HUES48 (cell line): Measurements from ENCODE around the gene SIM2.

Experiments
- H3K27ac ChIP-seq: one replicate; pipeline ENCODE4 v1.7.0; 2013; ENCODE audit warnings: low read depth, low read length, inconsistent platforms
- H3K27me3 ChIP-seq: 2 replicates; pipeline ENCODE4 v1.6.1; 2013; ENCODE audit warnings: mild to moderate bottlenecking, low read length; ENCODE audit not compliant: control insufficient read depth, insufficient read depth
- H3K36me3 ChIP-seq: 2 replicates; pipeline ENCODE4 v1.6.1; 2013; ENCODE audit warnings: low read length; ENCODE audit not compliant: control insufficient read depth, insufficient read depth
- H3K4me1 ChIP-seq: 2 replicates; pipeline ENCODE4 v1.6.1; 2013; ENCODE audit warnings: mild to moderate bottlenecking, low read length; ENCODE audit not compliant: control insufficient read depth, insufficient read depth
- H3K4me3 ChIP-seq: 2 replicates; pipeline ENCODE4 v1.5.1; 2013; ENCODE audit warnings: mild to moderate bottlenecking, low read depth, low read length
- H3K9ac ChIP-seq: 2 replicates; pipeline ENCODE4 v1.6.1; 2013; ENCODE audit warnings: mild to moderate bottlenecking, low read depth, low read length, moderate library complexity
- H3K9me3 ChIP-seq: 2 replicates; pipeline ENCODE4 v1.6.1; 2013; ENCODE audit warnings: low read length; ENCODE audit not compliant: control insufficient read depth, insufficient read depth

Gene SIM2

DNA sequence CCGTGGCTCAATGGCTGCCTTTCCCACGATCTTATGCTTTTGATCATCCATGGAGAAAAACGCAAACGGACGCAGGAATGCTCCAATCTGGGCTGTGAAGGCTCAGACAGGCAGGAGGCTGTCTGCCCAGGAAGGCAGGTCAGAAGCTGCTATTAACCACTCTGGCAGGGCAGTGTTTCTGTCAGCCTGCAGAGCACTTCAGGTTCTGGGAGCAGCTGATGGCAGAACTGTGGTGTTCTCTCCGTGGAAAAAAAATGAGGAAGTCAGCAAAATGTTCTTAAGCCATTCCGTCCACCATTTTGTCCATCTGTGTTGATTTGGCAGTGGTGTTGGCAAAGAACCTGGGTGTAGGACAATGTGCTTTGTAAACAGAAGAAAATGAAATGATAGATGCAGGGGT is 91.7 kb downstream of the SIM2 start:
- no peak overlapping the region for H3K4me3 ChIP-seq
- no peaks in the 10 kb centered on the region for H3K36me3 ChIP-seq
- no peaks in the 10 kb centered on the region for H3K27me3 ChIP-seq
- H3K9ac ChIP-seq, result no peak overlapping the region
- no peak overlapping the region for H3K27ac ChIP-seq
- H3K4me1 ChIP-seq, result 0 out of 2 replicates have a peak, but pooled peaks cover 3% of the 10 kb centered on the region
- no peaks in the 10 kb centered on the region for H3K9me3 ChIP-seq

DNA sequence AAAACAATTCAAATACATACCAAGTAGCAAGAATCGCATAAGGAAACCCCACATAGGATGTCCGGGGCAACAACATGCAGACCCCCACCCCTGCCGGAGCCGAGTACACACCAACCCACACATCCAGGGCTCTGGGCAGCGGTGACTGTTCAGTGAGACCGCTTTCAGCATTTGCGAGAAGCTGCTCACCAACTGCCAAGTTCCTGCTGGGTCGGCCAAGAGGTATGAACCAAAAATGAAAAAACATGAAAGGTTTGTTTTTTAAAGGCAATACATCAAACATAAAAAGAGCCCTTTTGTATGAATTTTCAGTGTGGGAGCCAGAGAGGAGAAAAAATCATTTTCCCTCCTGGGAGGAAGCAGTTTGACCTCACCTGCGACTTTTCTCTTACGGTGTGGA is 92.3 kb downstream of the SIM2 start:
- H3K9me3 ChIP-seq, result no peaks in the 10 kb centered on the region
- H3K9ac ChIP-seq, result no peak overlapping the region
- 0 out of 2 replicates have a peak, but pooled peaks cover 3% of the 10 kb centered on the region for H3K4me1 ChIP-seq
- no peak overlapping the region for H3K4me3 ChIP-seq
- H3K27me3 ChIP-seq, result no peaks in the 10 kb centered on the region
- H3K27ac ChIP-seq, result no peak overlapping the region
- no peaks in the 10 kb centered on the region for H3K36me3 ChIP-seq

DNA sequence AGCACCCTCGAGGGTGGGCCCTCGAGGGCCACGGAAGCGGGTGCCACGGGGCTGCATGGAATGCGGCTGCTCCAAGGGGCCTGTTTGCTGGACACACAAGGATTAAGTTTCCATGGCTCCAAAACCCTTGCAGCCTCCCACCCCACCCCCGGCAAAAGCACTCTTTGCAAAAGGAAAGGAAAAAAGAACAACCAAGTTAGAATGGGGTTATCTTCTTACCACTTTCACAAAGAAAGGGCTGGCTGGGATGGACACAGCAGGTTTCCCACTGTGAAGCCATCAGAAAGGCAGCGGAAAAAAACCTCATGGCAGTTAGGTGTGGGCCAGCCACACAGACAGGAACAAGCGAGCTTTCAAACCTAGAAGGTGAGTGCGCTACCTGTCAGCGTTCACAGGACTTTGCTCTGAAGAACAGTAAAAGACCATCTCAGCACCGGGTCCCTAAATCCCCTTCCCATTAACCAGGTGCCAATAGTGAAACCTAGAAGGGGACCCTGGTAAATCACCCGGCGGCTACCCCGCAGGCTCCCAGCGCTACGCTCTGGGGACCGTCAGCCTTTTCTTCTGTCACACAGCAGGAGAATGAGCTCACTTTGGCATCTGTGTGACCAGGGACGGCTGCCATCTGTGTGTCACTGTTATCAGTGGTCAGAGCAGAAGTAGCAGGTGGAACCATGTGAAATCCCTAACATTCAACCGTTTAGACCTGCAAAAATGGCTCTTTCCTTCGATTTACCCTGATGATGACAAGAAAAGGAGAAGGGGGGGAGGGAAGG is 93.0 kb downstream of the SIM2 start:
- no peak overlapping the region for H3K27ac ChIP-seq
- 0 out of 2 replicates have a peak, but pooled peaks cover 3% of the 10 kb centered on the region for H3K4me1 ChIP-seq
- no peaks in the 10 kb centered on the region for H3K9me3 ChIP-seq
- no peaks in the 10 kb centered on the region for H3K36me3 ChIP-seq
- no peak overlapping the region for H3K4me3 ChIP-seq
- H3K9ac ChIP-seq, result no peak overlapping the region
- no peaks in the 10 kb centered on the region for H3K27me3 ChIP-seq

DNA sequence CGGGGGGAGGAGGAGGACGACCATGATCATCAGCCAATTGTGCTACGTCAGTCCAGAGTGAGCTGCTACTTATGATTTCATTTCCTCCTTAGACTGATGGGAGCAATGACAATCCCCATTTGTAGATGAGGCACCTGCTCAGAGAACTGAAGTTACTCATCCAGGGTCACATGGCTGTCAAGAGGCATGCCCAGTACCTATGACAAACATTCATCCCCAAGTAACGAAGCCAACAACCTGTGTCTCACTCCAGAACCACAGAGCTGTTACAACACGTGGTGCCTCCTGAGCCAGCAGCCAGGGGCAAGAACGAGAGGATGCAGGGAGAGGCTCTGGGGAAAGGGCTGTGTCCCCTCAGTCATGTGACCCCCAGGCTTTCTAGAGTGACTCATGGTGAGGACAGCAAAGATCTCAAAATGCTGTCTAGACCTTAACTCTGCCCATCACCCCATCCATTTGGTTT is 93.6 kb downstream of the SIM2 start:
- H3K27ac ChIP-seq, result no peak overlapping the region
- H3K4me3 ChIP-seq, result no peak overlapping the region
- 0 out of 2 replicates have a peak, but pooled peaks cover 3% of the 10 kb centered on the region for H3K4me1 ChIP-seq
- no peak overlapping the region for H3K9ac ChIP-seq
- H3K9me3 ChIP-seq, result no peaks in the 10 kb centered on the region
- no peaks in the 10 kb centered on the region for H3K27me3 ChIP-seq
- no peaks in the 10 kb centered on the region for H3K36me3 ChIP-seq

DNA sequence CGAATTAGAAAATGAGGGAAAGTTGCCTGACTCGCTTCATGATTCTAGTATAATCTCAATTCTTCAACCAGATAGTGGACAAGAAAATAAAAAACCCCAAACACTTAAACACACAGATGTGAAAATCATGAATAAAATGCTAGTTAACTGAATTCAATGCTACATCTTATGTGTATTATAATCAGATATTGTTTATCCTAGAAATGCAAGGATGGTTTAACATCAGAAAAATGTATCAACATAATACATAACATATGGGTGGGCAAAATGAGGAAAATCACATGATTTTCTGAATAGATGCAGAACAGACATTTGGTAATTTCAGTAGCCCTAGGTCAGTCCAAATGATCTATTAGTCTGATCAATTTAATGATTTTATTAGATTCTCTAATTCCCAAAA is 97.2 kb downstream of the SIM2 start:
- no peaks in the 10 kb centered on the region for H3K36me3 ChIP-seq
- peaks cover 6% of the 10 kb centered on the region; the same call in 1 of the 2 replicates for H3K9me3 ChIP-seq
- H3K4me1 ChIP-seq, result 0 out of 2 replicates have a peak, but pooled peaks cover 3% of the 10 kb centered on the region
- no peak overlapping the region for H3K9ac ChIP-seq
- no peaks in the 10 kb centered on the region for H3K27me3 ChIP-seq
- no peak overlapping the region for H3K4me3 ChIP-seq
- H3K27ac ChIP-seq, result no peak overlapping the region

DNA sequence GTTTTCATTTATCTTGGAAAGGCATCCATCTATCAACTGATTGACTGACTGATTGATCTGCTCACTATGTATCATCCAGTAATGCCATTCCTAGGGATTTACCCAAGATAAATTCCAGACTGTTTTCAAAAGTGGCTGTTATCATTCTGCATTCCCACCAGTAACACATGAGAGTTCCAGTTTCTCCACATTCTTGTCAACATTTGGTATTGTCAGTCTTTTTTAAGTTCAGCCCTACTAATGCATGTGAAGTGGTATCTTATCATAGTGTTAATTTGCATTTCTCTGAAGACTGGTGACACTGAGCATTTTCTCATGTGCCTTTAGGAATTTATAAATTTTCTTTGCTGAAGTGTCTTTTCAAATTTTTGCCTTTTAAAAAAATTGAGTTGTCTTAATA is 99.6 kb downstream of the SIM2 start:
- no peak overlapping the region for H3K27ac ChIP-seq
- no peak overlapping the region for H3K9ac ChIP-seq
- no peaks in the 10 kb centered on the region for H3K4me1 ChIP-seq
- H3K36me3 ChIP-seq, result no peaks in the 10 kb centered on the region
- peaks cover 6% of the 10 kb centered on the region; the same call in 1 of the 2 replicates for H3K9me3 ChIP-seq
- H3K4me3 ChIP-seq, result no peak overlapping the region
- no peaks in the 10 kb centered on the region for H3K27me3 ChIP-seq
